HG02571 (cell line): ENCODE results near the gene NME1.
"Not testable (repeated sequence)": the region's sequence is repeated elsewhere in the genome, so short reads cannot be mapped to it uniquely, and the experiment has no call there.

Experiments used
- ATAC-seq: cut with Tn5 transposase; IDR thresholded peaks from one replicate; pipeline ENCODE4 v1.9.1; 2021; ENCODE audit warnings: mild to moderate bottlenecking, moderate library complexity; ENCODE audit not compliant: unreplicated experiment

NME1 gene

DNA sequence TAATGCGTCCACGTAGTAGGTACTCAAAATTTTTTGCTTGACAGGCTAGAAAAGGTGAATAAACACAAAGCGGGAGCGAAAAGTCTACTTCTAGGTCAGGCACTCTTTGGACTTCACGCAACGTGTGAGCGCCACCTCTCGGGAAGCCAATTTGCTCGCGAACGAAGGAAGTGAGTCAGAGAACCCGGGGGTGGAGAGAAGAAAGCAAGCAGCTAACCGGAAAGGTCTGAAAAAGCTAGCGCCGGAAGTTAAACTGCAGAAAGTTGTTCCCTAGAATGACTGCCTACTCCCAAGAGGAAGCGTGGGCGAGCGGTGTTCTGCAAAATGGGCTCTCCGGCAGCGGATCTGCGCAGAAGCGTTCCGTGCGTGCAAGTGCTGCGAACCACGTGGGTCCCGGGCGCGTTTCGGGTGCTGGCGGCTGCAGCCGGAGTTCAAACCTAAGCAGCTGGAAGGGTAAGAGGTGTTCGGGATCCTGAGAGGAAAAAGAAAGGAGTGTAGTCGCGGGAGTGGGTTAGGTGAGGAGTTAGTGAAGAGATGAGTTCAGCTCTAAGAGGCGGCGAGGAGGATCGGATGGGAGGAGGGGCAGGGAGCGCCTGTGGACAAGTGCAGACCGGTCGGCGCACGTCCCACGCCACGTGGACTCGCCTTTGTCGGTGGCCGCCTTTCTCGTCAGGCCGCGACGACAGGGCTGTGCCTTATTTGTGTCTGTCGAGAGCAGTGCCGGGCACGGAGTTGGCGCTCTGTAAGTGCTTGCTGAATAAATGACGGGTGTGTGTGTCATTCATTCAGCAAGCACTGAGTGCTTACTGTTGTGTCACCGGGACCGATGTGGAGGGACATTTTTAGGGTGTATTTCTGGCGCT is at the start of gene NME1:
Gene NME1 (plus strand): TSS at position 350 of the 863 bp plus-strand sequence. CDS start 2,096 bp downstream, outside the sequence.
- peak; percentile 86 for ATAC-seq

DNA sequence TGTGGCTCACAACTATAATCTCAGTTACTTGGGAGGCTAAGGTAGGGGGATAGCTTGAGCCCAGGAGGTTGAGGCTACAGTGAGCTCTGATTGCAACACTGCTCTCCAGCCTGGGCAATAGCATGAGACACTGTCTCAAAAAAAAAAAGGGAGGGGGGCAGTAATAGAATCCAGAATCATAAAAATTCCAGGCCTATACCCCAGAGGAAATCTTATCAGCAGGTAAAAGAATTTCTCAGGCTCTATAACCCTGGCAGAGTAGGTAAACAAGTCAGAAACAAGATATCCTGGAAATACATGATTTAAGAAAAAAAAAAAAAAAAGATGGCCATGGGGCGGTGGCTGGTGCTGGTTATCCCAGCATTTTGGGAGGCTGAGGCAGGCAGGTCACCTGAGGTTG is 45.6 kb upstream of the NME1 start:
- no peak for ATAC-seq

DNA sequence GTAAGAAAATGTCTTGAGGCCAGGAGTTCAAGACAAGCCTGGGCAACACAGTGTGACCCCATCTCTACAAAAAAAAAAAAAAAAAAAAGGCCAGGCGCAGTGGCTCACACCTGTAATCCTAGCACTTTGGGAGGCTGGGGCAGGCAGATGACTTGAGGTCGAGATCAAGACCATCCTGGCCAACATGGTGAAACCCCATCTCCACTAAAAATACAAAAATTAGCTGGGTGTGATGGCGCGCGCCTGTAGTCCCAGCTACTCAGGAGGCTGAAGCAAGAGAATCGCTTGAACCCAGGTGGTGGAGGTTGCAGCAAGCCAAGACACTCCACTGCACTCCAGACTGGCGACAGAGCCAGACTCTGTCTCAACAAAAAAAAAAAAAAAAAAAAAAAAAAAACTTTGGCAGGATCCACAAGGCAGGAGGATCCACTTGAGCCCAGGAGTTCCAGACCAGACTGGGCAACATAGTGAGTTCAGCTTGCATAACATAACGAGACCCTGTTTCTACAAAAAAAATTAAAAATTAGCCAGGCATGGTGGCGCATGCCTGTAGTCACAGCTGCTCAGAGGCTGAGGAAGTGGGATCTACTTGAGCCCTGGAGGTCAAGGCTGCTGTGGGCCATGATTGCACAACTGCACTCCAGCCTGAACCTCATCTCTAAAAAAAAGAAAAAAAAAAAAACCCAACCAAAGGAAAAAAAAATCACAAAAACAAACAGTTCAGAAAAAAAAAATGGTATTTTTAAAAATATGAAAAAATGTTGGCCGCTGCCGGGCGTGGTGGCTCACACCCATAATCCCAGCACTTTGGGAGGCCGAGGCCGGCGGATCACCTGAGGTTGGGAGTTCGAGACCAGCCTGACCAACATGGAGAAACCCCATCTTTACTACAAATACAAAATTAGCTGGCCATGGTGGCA is 40.8 kb upstream of the NME1 start:
- ATAC-seq: not testable (repeated sequence)

DNA sequence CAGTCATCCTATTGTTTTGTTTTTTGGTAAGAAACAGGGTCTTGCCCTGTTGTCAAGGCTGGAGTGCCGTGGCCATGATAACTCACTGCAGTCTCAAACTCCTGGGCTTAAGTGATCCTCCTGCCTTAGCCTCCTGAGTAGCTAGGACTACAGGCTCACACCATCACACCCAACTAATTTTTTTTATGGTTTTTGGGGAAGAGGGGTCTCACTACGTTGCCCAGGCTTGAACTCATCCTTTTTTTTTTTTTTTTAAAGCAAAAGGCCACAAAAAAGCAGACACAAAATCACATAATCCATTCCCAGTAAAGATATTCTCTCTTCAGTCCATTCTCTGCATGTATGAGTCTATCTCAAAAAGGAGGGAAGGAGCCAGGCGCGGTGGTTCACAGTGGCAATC is 38.2 kb upstream of the NME1 start:
- no peak for ATAC-seq

DNA sequence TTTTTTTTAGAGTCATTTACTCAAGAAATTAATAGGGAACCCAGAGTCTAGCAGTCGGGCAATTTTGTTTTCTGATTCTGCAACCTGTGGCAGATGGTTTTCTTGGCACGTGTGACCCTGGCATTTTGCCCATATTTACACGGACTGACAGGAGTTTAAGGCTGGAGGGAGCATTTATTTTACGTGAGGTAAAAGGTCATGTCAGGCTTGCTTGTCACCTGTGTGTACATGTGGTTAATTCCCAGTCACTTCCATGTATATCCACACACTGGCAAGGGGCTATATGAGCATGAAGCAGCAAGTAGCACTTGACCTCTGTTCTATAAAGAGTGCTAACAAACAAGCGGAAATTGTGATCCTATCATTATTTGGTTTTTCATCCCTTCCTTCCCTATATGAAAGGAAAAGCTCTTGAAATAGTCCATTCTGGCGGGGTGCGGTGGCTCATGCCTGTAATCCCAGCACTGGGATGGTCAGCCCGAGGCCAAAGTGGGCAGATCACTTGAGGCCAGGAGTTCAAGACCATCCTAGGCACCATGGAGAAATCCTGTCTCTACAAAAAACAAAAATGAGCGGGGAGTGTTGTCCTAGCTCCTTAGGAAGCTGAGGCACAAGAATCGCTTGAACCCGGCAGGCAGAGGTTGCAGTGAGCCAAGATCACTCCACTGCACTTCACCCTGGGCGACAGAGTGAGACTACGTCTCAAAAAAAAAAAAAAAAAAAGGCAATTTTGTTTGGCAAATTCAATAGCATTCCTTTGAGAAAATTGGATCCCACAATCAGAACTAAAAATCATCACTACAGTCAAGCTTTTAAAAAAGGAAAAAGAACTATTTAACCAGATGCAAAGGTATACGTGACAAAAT is 34.8 kb upstream of the NME1 start:
- no peak for ATAC-seq

DNA sequence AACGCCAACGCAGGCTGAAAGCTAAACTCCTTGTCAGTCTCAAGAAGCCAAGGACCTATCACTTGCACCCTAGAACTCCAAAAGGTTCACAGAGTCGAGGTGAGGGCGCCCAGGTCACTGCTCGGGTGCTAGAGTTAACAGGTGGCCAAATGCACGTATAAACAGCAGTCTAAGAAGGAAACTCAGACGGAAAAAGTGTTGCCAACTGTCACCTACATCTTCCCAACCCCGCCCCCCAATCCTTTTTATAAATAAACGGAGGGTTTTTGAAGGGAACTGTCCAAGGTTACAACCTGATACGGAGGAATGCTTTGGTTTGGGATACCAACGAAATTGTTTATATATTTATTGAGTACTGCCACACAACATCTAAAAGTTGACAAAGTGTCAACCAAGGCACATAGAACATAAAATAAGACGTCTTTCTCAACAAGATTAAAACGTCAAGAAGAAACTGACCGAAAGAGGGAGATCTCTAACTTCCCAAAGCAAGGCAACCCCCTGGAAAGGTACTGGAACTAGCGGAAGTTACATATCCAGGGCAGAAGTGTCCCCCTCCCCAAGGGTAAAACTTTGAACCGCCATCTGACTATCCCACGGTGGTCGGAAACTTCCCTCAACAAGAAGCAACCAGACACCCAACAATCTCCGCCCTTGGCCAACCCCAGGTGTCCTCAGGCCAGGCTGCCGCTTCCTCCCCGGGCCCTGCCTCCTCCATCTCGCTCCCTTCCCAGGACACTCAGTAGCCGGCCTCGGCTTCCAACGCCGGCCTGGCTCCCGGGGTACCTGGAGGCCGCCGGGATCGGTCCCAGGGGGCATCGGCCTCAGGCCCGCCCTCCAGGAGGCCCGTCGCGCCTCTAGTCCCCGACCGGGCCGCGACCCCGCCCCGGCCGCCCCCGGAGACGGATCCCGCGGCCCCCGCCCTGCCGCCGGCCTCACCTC is 33.7 kb upstream of the NME1 start:
- peak; percentile 21 for ATAC-seq

DNA sequence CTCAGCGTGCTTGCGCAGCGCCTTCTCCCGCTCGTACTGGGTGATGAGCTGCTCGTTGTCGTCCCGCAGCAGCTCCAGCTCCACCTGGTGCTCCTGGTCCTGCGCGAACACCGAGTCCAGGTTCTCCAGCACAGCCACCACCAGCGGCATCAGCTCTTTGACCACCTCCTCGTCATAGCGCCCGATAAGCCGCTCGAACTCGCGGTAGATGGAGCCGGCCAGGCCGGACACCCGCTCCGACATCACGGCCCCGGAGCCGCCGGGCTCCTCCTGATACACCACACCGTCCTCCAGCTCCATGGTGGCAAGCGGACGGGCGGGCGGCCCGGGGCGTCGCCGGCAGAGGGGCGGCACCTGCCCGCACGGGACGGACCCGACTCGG is 33.0 kb upstream of the NME1 start:
- ATAC-seq: peak; percentile 28

DNA sequence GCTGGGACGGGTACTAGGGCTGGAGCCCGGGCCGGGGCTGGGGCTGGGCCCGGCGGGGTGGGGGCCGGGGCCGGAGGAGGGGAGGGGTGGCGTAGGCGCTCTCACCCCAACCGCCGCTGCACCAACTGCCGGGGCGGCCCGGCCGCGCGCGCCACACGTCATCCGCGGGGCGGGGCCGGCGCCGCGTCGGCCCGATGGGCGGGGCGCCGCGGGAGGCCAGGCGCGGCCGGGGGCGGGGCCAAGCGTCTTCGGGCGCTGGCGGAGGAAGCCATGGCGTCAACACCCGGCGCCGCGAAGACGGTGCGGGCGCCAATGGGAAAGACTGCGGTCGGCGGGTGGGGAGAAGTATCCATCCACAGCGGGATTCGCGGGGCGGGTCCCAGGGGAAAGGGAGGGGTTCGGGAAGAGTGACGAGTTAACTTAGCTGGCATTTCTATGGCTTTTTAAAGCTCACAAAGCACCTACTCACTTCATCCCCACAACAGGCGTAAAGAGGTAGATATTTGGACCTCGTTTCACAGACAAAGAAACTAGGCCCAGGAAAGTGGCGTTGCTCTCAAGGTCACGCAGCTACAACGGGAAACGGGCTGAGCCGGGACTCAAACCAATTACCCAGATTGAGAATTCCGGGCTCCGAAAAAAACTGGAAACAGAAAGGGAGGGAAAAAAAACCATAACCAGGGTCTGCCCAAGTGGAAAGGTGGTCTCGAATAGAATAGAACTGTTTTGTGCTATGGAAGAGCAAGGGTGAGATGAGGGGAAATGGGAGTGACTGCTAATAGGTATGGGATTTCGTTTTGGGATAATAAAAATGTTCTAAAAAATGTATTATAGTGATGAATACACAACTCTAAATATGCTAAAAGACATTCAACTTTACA is 32.4 kb upstream of the NME1 start, which contains the start of gene SPAG9:
Gene SPAG9 (minus strand): TSS at position 130 of the 881 bp plus-strand sequence. CDS start 212 bp downstream, outside the sequence.
- peak; percentile 72 for ATAC-seq

DNA sequence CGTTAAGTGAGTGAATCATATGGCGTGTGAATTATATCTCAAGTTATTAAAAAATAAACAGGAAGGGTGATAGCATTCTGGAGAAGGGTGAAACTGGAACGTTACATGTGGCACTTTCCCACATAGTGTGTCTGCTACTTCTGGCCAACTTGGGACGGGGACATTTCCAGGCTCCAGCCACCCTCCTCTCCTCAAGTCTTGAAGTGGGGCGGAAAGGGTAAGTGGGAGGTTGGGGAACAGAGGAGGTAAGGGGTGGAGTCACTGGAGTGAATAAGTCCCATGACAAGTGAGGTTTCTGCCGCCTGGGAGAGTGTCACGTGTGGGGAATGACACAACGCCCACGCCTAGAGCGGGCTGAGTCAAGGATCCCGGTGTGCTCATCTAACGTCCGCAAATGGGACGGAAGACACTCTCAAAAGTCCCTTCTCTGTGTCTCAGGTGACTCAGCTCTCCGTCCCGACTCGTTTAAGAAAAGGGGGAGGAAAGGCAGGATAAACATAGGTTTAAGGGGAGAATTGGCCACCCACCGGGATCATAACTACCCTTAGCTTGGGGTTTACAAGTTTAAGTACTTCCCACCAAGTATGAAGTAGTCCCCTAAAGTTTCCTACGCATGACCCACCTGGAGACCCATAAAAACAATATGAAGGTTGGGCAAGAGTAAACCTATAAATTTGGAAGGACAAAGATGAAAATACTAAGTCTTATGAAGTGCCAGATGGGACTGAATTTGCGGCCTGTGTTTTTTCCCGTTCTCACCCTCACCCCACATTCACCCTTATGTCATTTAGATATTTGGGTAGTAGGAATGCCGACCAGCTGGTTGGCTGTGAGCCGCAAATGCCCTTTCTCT is 31.5 kb upstream of the NME1 start:
- ATAC-seq: no peak

DNA sequence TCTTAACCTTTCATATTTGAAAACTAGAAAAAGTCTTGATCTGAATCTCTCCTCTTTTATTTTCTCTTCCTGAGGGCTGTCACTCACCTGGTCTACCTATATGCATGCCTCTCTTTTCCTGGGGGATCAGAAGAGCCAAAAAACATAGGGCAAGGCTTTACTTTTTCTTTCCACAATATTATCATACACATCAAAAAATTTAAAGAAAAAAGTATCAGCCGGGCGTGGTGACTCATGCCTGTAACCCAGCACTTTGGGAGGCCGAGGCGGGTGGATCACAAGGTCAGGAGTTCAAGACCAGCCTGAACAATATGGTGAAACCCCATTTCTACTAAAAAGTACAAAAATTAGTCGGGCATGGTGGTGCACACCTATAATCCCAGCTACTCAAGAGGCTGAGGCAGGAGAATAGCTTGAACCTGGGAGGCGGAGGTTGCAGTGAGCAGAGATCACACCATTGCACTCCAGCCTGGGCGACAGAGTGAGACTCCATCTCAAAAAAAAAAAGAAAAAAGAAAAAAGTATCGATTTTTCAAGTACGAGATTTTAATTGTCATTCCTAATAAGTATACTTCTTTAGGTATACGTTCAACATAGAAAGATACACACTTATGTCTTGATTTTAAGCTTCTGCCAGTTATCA is 30.8 kb upstream of the NME1 start:
- not testable (repeated sequence) for ATAC-seq

DNA sequence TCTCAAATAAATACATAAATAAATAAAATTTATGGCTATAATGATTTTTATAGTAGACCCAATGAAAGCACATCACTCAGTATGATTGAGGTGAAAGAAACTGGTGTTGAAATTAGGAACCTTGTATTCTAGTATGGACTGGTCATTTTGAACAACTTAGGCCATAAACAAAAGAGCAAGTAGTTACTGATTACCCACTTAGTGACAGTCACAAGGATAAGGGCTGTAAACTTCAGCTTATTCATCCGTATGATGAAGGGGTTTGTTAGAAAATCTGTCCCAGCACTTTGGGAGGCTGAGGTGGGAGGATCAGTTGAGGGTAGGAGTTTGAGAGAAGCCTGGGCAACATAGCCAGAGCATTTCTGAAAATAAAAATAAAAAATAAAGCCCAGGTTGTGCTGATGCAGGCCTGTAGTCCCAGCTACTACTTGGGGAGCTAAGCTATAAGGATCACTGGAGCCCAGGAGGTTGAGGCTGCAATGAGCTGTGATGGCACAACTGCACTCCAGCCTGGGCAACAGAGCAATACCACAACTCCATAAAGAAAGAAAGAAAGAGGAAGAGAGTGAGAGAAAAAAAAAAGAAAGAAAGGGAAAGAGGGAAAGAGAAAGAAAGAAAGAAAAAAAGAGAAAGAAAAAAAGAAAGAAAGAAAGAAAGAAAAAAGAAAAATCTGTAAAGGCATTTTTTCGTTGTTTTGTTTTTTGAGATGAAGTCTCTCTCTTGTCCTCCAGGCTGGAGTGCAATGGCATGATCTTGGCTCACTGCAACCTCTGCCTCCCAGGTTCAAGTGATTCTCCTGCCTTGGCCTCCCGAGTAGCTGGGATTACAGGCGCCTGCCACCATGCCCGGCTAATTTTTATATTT is 28.5 kb upstream of the NME1 start:
- no peak for ATAC-seq

DNA sequence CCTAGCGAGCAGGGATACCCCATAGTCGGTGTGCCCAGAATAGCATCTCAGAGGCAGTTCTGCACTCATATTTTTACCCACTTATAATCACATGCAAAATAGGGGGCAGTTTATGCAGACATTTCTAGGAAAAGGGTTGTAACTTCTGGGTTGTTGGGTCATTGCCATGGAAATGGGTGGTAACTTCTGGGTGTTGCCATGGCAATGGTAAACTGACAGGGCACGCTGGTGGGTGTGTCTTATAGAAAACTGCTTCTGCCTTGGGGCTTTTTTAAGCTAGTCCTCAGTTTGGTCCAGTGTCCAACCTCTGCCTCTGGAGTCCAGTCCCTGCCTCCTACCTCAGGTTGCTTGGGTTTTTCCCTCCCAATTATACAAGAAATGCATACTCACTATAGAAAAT is 25.3 kb upstream of the NME1 start:
- ATAC-seq: no peak

DNA sequence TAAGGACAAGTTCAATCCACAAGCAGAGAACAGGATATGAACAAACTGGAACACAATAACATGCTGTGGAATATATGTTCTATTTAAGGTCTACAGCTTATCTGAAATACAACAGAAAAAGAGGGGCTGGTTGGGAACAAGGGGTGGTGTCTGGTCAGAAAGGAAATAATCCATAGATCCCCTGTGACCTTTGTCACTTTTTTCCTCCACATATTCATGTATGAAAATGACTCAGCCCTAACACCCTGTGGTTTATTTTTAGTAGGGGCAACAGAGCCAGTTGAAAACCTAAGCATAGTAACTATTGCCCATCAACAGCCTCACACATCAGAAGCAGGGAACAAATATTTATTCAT is 20.4 kb upstream of the NME1 start:
- ATAC-seq: no peak

DNA sequence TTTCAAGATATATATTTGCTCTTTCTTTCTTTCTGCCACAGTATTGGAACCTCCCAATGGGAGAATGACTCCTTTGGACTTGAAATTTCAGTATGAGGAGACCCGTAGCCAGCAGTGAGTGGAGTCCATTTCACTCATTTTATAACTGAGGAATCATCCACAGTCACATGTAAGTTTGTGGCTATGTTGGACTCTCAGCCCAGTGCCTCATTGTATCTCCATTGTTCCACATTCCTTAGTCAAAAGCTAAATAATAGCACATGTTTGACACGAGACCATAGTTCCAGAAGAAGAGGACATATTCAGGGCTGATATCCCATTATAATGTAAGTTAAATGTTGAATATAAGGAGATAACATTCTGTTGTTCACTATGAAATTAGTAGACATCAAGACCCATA is 20.0 kb upstream of the NME1 start:
- no peak for ATAC-seq

DNA sequence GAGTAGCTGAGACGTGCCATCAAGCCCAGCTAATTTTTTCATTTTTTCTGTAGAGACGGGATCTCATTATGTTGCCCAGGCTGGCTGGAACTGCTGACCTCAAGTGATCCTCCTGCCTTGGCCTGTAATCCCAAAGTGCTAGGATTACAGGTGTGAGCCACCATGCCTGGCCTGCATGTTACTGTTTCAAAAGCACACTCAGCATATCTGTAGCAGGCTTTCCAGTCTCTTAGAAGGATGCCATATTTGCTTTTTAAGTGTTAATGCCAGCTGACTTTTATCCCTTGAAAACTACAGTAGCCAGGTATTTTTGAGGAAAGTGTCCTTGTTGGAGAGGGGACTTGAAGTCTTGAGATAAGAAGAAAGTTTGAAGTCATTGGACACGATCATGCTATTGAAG is 17.4 kb upstream of the NME1 start:
- no peak for ATAC-seq

DNA sequence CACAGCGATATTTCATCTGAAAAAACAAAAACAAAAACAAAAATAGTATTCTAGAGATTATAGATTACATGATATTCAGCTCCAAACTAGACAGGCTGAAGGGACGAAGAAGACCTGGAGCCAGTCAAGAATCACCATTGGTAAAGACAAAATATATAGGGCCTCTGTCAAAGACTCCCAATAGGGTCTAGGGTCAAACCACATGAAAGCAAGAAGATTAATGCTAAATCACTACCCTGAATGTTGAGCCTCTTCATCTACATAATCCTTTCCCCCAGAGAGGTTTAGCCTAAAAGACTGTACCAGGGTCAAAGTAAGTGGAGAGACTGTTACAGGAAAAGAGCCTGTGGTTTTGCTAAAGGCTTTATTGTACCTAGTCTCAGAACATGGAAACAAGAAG is 10.8 kb upstream of the NME1 start:
- ATAC-seq: no peak
